ENCODE data around the gene PITX1.

Gene PITX1

GRCh38 chr5:135061001-135061400, 27.0 kb upstream of the PITX1 start:
- Histone ChIP-seq H3K27ac (ENCODE audit: low read depth, low read length) (no peak overlapping the region), H3K9me3 (ENCODE audit: control insufficient read depth, insufficient read depth, low read depth, low read length) (no peaks in the 10 kb centered on the region), H3K4me3 (ENCODE audit: low read depth, low read length) (no peak overlapping the region), H3K4me1 (ENCODE audit: control insufficient read depth, insufficient read depth, low read length) (no peaks in the 10 kb centered on the region; the same call in 1 of the 2 replicates), H3K9ac (ENCODE audit: low read length) (no peak overlapping the region), H3K36me3 (ENCODE audit: control insufficient read depth, insufficient read depth, low read length) (no peaks in the 10 kb centered on the region), H3K27me3 (ENCODE audit: control insufficient read depth, insufficient read depth, low read length) (peaks cover 17% of the 10 kb centered on the region)

- Histone ChIP-seq H3K9ac (ENCODE audit: low read length) (no peak overlapping the region), H3K27ac (ENCODE audit: low read depth, low read length) (no peak overlapping the region), H3K36me3 (ENCODE audit: control insufficient read depth, insufficient read depth, low read length) (no peaks in the 10 kb centered on the region), H3K4me3 (ENCODE audit: low read depth, low read length) (no peak overlapping the region), H3K9me3 (ENCODE audit: control insufficient read depth, insufficient read depth, low read depth, low read length) (no peaks in the 10 kb centered on the region), H3K4me1 (ENCODE audit: control insufficient read depth, insufficient read depth, low read length) (no peaks in the 10 kb centered on the region; the same call in 1 of the 2 replicates), H3K27me3 (ENCODE audit: control insufficient read depth, insufficient read depth, low read length) (peaks cover 25% of the 10 kb centered on the region)
Measured at GRCh38 chr5:135060021-135060420, 26.0 kb upstream of the PITX1 start.

GRCh38 chr5:135059000-135059923, 25.2 kb upstream of the PITX1 start:
- peaks cover 30% of the 10 kb centered on the region for H3K27me3 ChIP-seq (ENCODE audit: control insufficient read depth, insufficient read depth, low read length)
- H3K4me1 ChIP-seq (ENCODE audit: control insufficient read depth, insufficient read depth, low read length), result no peaks in the 10 kb centered on the region; the same call in 1 of the 2 replicates
- H3K4me3 ChIP-seq (ENCODE audit: low read depth, low read length), result no peak overlapping the region
- no peaks in the 10 kb centered on the region for H3K9me3 ChIP-seq (ENCODE audit: control insufficient read depth, insufficient read depth, low read depth, low read length)
- no peak overlapping the region for H3K27ac ChIP-seq (ENCODE audit: low read depth, low read length)
- no peaks in the 10 kb centered on the region for H3K36me3 ChIP-seq (ENCODE audit: control insufficient read depth, insufficient read depth, low read length)
- no peak overlapping the region for H3K9ac ChIP-seq (ENCODE audit: low read length)

DNA sequence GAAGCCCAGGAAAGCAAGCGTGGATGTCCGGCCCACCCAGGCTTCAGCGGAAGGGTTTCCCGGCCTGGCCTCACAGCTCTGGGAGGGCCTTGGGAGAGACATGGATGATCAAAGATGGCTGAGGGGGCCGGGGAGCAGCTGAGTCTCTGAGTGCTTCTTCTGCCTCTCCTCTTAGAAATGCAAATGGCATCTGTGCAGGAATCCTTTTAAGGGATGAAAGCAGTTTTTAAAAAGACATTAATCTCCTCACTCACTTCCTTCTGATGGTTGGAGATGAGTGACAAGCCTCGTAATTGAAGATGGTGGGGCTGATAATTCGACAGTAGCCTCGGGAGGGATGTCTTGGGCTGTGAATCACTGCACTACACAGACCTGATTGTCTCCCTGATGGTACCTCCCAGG, 24.3 kb upstream of the PITX1 start:
- Histone ChIP-seq H3K4me1 (ENCODE audit: control insufficient read depth, insufficient read depth, low read length) (no peaks in the 10 kb centered on the region), H3K9ac (ENCODE audit: low read length) (no peak overlapping the region), H3K4me3 (ENCODE audit: low read depth, low read length) (no peak overlapping the region), H3K9me3 (ENCODE audit: control insufficient read depth, insufficient read depth, low read depth, low read length) (no peaks in the 10 kb centered on the region), H3K27me3 (ENCODE audit: control insufficient read depth, insufficient read depth, low read length) (peaks cover 39% of the 10 kb centered on the region), H3K27ac (ENCODE audit: low read depth, low read length) (no peak overlapping the region), H3K36me3 (ENCODE audit: control insufficient read depth, insufficient read depth, low read length) (no peaks in the 10 kb centered on the region)

- H3K27ac ChIP-seq (ENCODE audit: low read depth, low read length), result no peak overlapping the region
- peaks cover 50% of the 10 kb centered on the region for H3K27me3 ChIP-seq (ENCODE audit: control insufficient read depth, insufficient read depth, low read length)
- no peaks in the 10 kb centered on the region for H3K4me1 ChIP-seq (ENCODE audit: control insufficient read depth, insufficient read depth, low read length)
- no peaks in the 10 kb centered on the region for H3K36me3 ChIP-seq (ENCODE audit: control insufficient read depth, insufficient read depth, low read length)
- H3K4me3 ChIP-seq (ENCODE audit: low read depth, low read length), result no peak overlapping the region
- no peak overlapping the region for H3K9ac ChIP-seq (ENCODE audit: low read length)
- no peaks in the 10 kb centered on the region for H3K9me3 ChIP-seq (ENCODE audit: control insufficient read depth, insufficient read depth, low read depth, low read length)
Measured at GRCh38 chr5:135057233-135057632, 23.2 kb upstream of the PITX1 start.

DNA sequence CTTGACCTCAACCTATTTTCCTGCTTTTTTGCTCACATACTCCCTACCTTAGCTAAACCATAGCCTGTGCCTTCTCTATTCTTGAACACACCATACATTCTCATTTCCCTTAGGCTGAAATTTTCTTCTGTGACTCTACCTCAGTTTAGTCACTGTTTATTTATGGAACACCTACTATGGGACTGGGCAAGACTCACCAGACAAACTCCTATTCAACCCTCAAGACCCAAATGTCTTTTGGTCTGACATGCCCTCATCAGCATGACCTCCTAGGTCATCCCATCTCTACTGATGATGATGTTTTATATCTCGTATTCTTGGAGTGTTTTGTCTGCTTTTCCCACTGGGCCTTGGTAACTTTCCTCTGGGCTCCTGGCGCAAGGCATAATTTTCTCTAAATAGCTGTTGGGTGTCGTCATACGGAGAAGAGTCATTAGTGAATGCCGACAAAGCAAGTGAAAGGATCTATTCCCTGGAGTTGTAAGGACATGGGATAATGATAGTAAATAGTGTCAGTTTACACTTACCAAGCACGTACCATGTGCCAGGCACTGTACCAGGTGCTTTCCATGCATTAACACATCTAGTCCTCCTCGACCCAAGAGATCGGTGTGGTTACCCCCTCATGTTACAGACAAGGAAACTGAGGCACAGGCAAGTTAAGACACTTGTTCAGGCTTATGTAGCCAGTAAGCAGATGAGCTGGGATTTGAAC, 22.4 kb upstream of the PITX1 start:
- H3K27me3 ChIP-seq (ENCODE audit: control insufficient read depth, insufficient read depth, low read length), result peaks cover 58% of the 10 kb centered on the region
- H3K36me3 ChIP-seq (ENCODE audit: control insufficient read depth, insufficient read depth, low read length), result no peaks in the 10 kb centered on the region
- H3K9me3 ChIP-seq (ENCODE audit: control insufficient read depth, insufficient read depth, low read depth, low read length), result no peaks in the 10 kb centered on the region
- H3K27ac ChIP-seq (ENCODE audit: low read depth, low read length), result no peak overlapping the region
- H3K9ac ChIP-seq (ENCODE audit: low read length), result no peak overlapping the region
- H3K4me1 ChIP-seq (ENCODE audit: control insufficient read depth, insufficient read depth, low read length), result no peaks in the 10 kb centered on the region
- H3K4me3 ChIP-seq (ENCODE audit: low read depth, low read length), result no peak overlapping the region

- H3K9ac ChIP-seq (ENCODE audit: low read length), result no peak overlapping the region
- no peaks in the 10 kb centered on the region for H3K36me3 ChIP-seq (ENCODE audit: control insufficient read depth, insufficient read depth, low read length)
- H3K4me1 ChIP-seq (ENCODE audit: control insufficient read depth, insufficient read depth, low read length), result no peaks in the 10 kb centered on the region
- H3K27me3 ChIP-seq (ENCODE audit: control insufficient read depth, insufficient read depth, low read length), result peaks cover 68% of the 10 kb centered on the region
- no peak overlapping the region for H3K27ac ChIP-seq (ENCODE audit: low read depth, low read length)
- no peak overlapping the region for H3K4me3 ChIP-seq (ENCODE audit: low read depth, low read length)
- no peaks in the 10 kb centered on the region for H3K9me3 ChIP-seq (ENCODE audit: control insufficient read depth, insufficient read depth, low read depth, low read length)
Measured at GRCh38 chr5:135055396-135055795, 21.4 kb upstream of the PITX1 start.

- Histone ChIP-seq H3K4me1 (ENCODE audit: control insufficient read depth, insufficient read depth, low read length) (0 out of 2 replicates have a peak, but pooled peaks cover 3% of the 10 kb centered on the region), H3K36me3 (ENCODE audit: control insufficient read depth, insufficient read depth, low read length) (no peaks in the 10 kb centered on the region), H3K27me3 (ENCODE audit: control insufficient read depth, insufficient read depth, low read length) (peaks cover 77% of the 10 kb centered on the region), H3K9ac (ENCODE audit: low read length) (no peak overlapping the region), H3K4me3 (ENCODE audit: low read depth, low read length) (no peak overlapping the region), H3K9me3 (ENCODE audit: control insufficient read depth, insufficient read depth, low read depth, low read length) (no peaks in the 10 kb centered on the region), H3K27ac (ENCODE audit: low read depth, low read length) (no peak overlapping the region)
Measured at GRCh38 chr5:135054546-135054945, 20.5 kb upstream of the PITX1 start.

DNA sequence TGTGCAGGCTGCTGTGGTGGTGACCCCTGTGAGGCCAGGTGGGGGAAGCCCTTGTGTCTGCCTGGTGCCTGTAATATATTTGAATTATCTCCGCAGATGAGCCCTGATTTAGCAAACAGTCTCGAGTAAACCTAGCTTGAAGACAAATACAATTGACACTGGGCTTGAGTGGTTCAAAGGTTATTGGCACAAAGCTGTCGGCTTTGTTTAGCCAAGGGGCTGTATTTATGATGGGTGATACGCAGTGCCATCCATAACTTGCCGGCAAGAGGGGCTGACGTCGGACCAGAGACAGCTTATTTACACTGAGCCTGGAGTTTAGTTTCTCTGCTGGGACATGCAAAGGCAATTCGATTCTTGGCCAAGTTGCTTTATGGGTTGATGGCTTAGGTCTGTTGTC, 20.0 kb upstream of the PITX1 start:
- no peak overlapping the region for H3K27ac ChIP-seq (ENCODE audit: low read depth, low read length)
- H3K9ac ChIP-seq (ENCODE audit: low read length), result no peak overlapping the region
- no peaks in the 10 kb centered on the region for H3K9me3 ChIP-seq (ENCODE audit: control insufficient read depth, insufficient read depth, low read depth, low read length)
- 0 out of 2 replicates have a peak, but pooled peaks cover 3% of the 10 kb centered on the region for H3K4me1 ChIP-seq (ENCODE audit: control insufficient read depth, insufficient read depth, low read length)
- H3K27me3 ChIP-seq (ENCODE audit: control insufficient read depth, insufficient read depth, low read length), result peaks cover 81% of the 10 kb centered on the region
- H3K36me3 ChIP-seq (ENCODE audit: control insufficient read depth, insufficient read depth, low read length), result no peaks in the 10 kb centered on the region
- H3K4me3 ChIP-seq (ENCODE audit: low read depth, low read length), result no peak overlapping the region

GRCh38 chr5:135053278-135053677, 19.2 kb upstream of the PITX1 start:
- Histone ChIP-seq H3K27ac (ENCODE audit: low read depth, low read length) (no peak overlapping the region), H3K27me3 (ENCODE audit: control insufficient read depth, insufficient read depth, low read length) (peaks cover 85% of the 10 kb centered on the region), H3K9me3 (ENCODE audit: control insufficient read depth, insufficient read depth, low read depth, low read length) (no peaks in the 10 kb centered on the region), H3K9ac (ENCODE audit: low read length) (no peak overlapping the region), H3K36me3 (ENCODE audit: control insufficient read depth, insufficient read depth, low read length) (no peaks in the 10 kb centered on the region), H3K4me1 (ENCODE audit: control insufficient read depth, insufficient read depth, low read length) (peaks cover 7% of the 10 kb centered on the region; the same call in 1 of the 2 replicates), H3K4me3 (ENCODE audit: low read depth, low read length) (no peak overlapping the region)
